ENCODE data around the gene GMPPB.

Gene GMPPB

GRCh38 chr3:49675912-49676311, 47.8 kb downstream of the GMPPB start:
- no peak for TF ChIP-seq CTCF (IDR thresholded peaks at IDR 0.05; ENCODE audit: unreplicated experiment in 3 of 3)
- H3K27me3 Mint-ChIP-seq (ENCODE audit: low read depth): peaks cover 6% of the 10 kb centered on the region
- no peak overlapping the region for H3K27ac Mint-ChIP-seq
- H3K36me3 Mint-ChIP-seq (ENCODE audit: low read depth): peaks cover 20% of the 10 kb centered on the region
- no peaks in the 10 kb centered on the region for H3K9me3 Mint-ChIP-seq
- H3K4me3 Mint-ChIP-seq: peak overlapping the region; percentile 40 to 97 (median 94)
- peaks cover 12% of the 10 kb centered on the region for H3K4me1 Mint-ChIP-seq

- Mint-ChIP-seq H3K4me3 (peak overlapping the region; percentile 90 to 97 (median 94)), H3K36me3 (ENCODE audit: low read depth) (peaks cover 13% of the 10 kb centered on the region), H3K27me3 (ENCODE audit: low read depth) (peaks cover 6% of the 10 kb centered on the region), H3K4me1 (peaks cover 12% of the 10 kb centered on the region), H3K27ac (peak overlapping the region in 2 of 3 experiments; percentile 20 to 59), H3K9me3 (no peaks in the 10 kb centered on the region)
- no peak for TF ChIP-seq CTCF (IDR thresholded peaks at IDR 0.05; ENCODE audit: unreplicated experiment in 3 of 3)
Measured at GRCh38 chr3:49674497-49674983, 49.2 kb downstream of the GMPPB start.

- TF ChIP-seq CTCF (IDR thresholded peaks at IDR 0.05; ENCODE audit: unreplicated experiment in 3 of 3): no peak
- Mint-ChIP-seq H3K36me3 (ENCODE audit: low read depth) (peaks cover 13% of the 10 kb centered on the region), H3K4me1 (peaks cover 15% of the 10 kb centered on the region), H3K27ac (peak within 1 kb of the TSS; percentile 94 to 100 (median 99)), H3K4me3 (peak within 1 kb of the TSS; percentile 90 to 97 (median 94)), H3K27me3 (ENCODE audit: low read depth) (peaks cover 6% of the 10 kb centered on the region), H3K9me3 (no peaks in the 10 kb centered on the region)
Measured at GRCh38 chr3:49673715-49674496, 49.8 kb downstream of the GMPPB start, which contains the start of gene APEH. Gene APEH (plus strand): TSS chr3:49674351. CDS start chr3:49674402, 51 bp downstream.

GRCh38 chr3:49673121-49673714, 50.5 kb downstream of the GMPPB start:
- H3K36me3 Mint-ChIP-seq (ENCODE audit: low read depth): peaks cover 11% of the 10 kb centered on the region
- H3K27ac Mint-ChIP-seq: peak overlapping the region; percentile 94 to 100 (median 99)
- H3K27me3 Mint-ChIP-seq (ENCODE audit: low read depth): peaks cover 6% of the 10 kb centered on the region
- H3K4me1 Mint-ChIP-seq: peaks cover 22% of the 10 kb centered on the region
- H3K4me3 Mint-ChIP-seq: peak overlapping the region; percentile 90 to 97 (median 94)
- H3K9me3 Mint-ChIP-seq: no peaks in the 10 kb centered on the region
- TF ChIP-seq CTCF (IDR thresholded peaks at IDR 0.05; ENCODE audit: unreplicated experiment in 3 of 3): no peak

GRCh38 chr3:49671291-49672288, 52.2 kb downstream of the GMPPB start:
- peaks cover 6% of the 10 kb centered on the region for H3K27me3 Mint-ChIP-seq (ENCODE audit: low read depth)
- H3K27ac Mint-ChIP-seq: peak overlapping the region; percentile 67 to 89 (median 87)
- peak; percentile 77 to 90 (median 86) for TF ChIP-seq CTCF (IDR thresholded peaks at IDR 0.05; ENCODE audit: unreplicated experiment in 3 of 3)
- H3K4me1 Mint-ChIP-seq: peaks cover 24% of the 10 kb centered on the region
- peaks cover 5% of the 10 kb centered on the region for H3K36me3 Mint-ChIP-seq (ENCODE audit: low read depth)
- peak overlapping the region; percentile 74 to 88 (median 86) for H3K4me3 Mint-ChIP-seq
- no peaks in the 10 kb centered on the region for H3K9me3 Mint-ChIP-seq
